ENCODE measurements around the gene NCAPG2. TPM values are rescaled to one million over a fixed set of nuclear protein-coding genes. Genes with fewer than 3 reads are reported as not detected.

NCAPG2 gene
- total RNA-seq, 2 experiments from 2014 or later = 61.8 to 111 TPM

DNA sequence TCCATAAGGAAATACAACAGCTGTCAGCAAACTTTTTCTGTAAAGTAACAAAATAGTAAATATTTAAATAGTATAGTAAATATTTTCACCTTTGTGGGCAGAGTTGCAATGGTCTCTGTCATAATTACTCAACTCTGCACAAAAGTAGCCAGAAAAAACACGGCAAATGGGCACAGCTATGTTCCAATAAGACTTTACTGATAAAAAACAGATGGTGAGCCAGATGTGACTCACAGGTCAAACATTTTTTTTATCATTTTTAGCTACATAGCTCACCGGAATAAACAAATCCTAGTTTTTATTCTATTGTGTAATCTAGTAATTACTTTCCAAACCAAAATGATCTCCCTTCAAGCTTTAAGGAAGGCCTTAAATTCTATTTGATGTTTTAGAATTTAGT is 55.3 kb downstream of the NCAPG2 start:
- no peaks in the 10 kb centered on the region for H3K4me1 ChIP-seq (ENCODE audit: insufficient read depth, low read length, poor library complexity, severe bottlenecking)
- no peak overlapping the region for H3K4me2 ChIP-seq (ENCODE audit: low read length)
- H3K9me3 ChIP-seq (ENCODE audit: low read length) = peaks cover 4% of the 10 kb centered on the region; the same call in 1 of the 2 replicates
- H4K20me1 ChIP-seq (ENCODE audit: insufficient read depth, low read length) = 0 out of 2 replicates have a peak, but pooled peaks cover 4% of the 10 kb centered on the region
- no peak overlapping the region for H3K27ac ChIP-seq (ENCODE audit: low read depth, low read length, poor library complexity, severe bottlenecking)
- TF ChIP-seq EZH2phosphoT487 (IDR thresholded peaks at IDR 0.05; ENCODE audit: borderline replicate concordance, low read depth, low read length) = no peak
- TF ChIP-seq, protein P1, sequence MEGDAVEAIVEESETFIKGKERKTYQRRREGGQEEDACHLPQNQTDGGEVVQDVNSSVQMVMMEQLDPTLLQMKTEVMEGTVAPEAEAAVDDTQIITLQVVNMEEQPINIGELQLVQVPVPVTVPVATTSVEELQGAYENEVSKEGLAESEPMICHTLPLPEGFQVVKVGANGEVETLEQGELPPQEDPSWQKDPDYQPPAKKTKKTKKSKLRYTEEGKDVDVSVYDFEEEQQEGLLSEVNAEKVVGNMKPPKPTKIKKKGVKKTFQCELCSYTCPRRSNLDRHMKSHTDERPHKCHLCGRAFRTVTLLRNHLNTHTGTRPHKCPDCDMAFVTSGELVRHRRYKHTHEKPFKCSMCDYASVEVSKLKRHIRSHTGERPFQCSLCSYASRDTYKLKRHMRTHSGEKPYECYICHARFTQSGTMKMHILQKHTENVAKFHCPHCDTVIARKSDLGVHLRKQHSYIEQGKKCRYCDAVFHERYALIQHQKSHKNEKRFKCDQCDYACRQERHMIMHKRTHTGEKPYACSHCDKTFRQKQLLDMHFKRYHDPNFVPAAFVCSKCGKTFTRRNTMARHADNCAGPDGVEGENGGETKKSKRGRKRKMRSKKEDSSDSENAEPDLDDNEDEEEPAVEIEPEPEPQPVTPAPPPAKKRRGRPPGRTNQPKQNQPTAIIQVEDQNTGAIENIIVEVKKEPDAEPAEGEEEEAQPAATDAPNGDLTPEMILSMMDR (conservative IDR thresholded peaks at IDR 0.05; ENCODE audit: low read length) = no peak
- POLR2A ChIA-PET = interaction anchor here (0.9 kb wide), 1 partner anchor 10 kb away, joined by 3 read pairs; no protein-coding TSS in a partner anchor
- H3K4me3 ChIP-seq (ENCODE audit: low read depth, low read length, poor library complexity, severe bottlenecking) = no peak overlapping the region
- peaks cover 7% of the 10 kb centered on the region; the same call in 1 of the 2 replicates for H3K79me2 ChIP-seq (ENCODE audit: insufficient read depth, low read depth, low read length)
- no peak overlapping the region for H2AFZ ChIP-seq (ENCODE audit: low read length)
- H3K36me3 ChIP-seq (ENCODE audit: insufficient read depth, low read length) = peaks cover 99% of the 10 kb centered on the region
- CTCF ChIA-PET (ENCODE audit: unreplicated experiment) = no interaction called here
- TSS peak; percentile 6 for BruUV-seq (replicated peaks)
- DNase-seq (ENCODE audit: low spot score) = no peak
- intact Hi-C loops (cut with micrococcal nuclease; ENCODE audit: unreplicated experiment) = no loop called here
- no peaks in the 10 kb centered on the region for H3K9me2 ChIP-seq (ENCODE audit: insufficient read depth, low read length)

DNA sequence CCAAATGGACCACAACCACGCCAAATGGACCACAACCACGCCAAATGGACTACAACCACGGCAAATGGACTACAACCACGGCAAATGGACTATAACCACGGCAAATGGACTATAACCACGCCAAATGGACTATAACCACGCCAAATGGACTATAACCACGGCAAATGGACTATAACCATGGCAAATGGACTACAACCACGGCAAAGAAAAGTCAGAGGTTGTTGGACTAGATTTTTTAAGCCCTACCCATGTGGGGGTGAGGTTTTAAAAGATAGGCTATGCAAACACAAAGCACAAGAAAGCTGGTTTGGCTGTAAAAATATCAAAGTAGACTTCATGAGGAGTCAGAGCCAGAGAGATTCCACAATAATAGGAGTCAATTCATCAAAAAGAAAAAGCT is 55.8 kb downstream of the NCAPG2 start:
- H3K36me3 ChIP-seq (ENCODE audit: insufficient read depth, low read length) = peaks cover 99% of the 10 kb centered on the region
- H3K79me2 ChIP-seq (ENCODE audit: insufficient read depth, low read depth, low read length) = peaks cover 7% of the 10 kb centered on the region; the same call in 1 of the 2 replicates
- DNase-seq (ENCODE audit: low spot score) = no peak
- no TSS peak for BruUV-seq (replicated peaks)
- no peak overlapping the region for H3K27ac ChIP-seq (ENCODE audit: low read depth, low read length, poor library complexity, severe bottlenecking)
- no peak overlapping the region for H2AFZ ChIP-seq (ENCODE audit: low read length)
- TF ChIP-seq, protein P1 (conservative IDR thresholded peaks at IDR 0.05; ENCODE audit: low read length) = no peak
- no peak for TF ChIP-seq EZH2phosphoT487 (IDR thresholded peaks at IDR 0.05; ENCODE audit: borderline replicate concordance, low read depth, low read length)
- H4K20me1 ChIP-seq (ENCODE audit: insufficient read depth, low read length) = 0 out of 2 replicates have a peak, but pooled peaks cover 4% of the 10 kb centered on the region
- intact Hi-C loops (cut with micrococcal nuclease; ENCODE audit: unreplicated experiment) = no loop called here
- no peak overlapping the region for H3K4me3 ChIP-seq (ENCODE audit: low read depth, low read length, poor library complexity, severe bottlenecking)
- POLR2A ChIA-PET = interaction anchor here (0.9 kb wide), 1 partner anchor 10 kb away, joined by 3 read pairs; no protein-coding TSS in a partner anchor
- H3K9me2 ChIP-seq (ENCODE audit: insufficient read depth, low read length) = no peaks in the 10 kb centered on the region
- H3K4me2 ChIP-seq (ENCODE audit: low read length) = no peak overlapping the region
- H3K9me3 ChIP-seq (ENCODE audit: low read length) = peaks cover 4% of the 10 kb centered on the region; the same call in 1 of the 2 replicates
- CTCF ChIA-PET (ENCODE audit: unreplicated experiment) = no interaction called here
- no peaks in the 10 kb centered on the region for H3K4me1 ChIP-seq (ENCODE audit: insufficient read depth, low read length, poor library complexity, severe bottlenecking)

DNA sequence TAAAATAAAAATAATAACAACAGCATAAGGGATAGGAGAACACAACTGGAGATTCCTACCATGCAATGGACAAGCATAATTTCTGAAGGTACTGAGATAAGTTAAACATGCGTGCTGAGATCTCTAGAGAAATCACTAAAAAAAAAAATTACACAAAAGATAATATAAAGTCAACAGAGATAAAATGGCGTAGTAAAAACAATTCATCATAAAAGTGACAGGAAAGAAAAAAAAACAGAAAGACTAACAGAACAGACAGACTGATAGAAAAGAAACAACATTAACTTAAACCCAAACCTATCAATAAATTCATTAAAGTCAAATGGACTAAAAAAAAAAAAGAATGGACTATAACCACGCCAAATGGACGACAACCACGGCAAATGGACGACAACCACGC is 56.4 kb downstream of the NCAPG2 start:
- Histone ChIP-seq H3K79me2 (ENCODE audit: insufficient read depth, low read depth, low read length) (peaks cover 7% of the 10 kb centered on the region; the same call in 1 of the 2 replicates), H3K27ac (ENCODE audit: low read depth, low read length, poor library complexity, severe bottlenecking) (no peak overlapping the region), H3K4me3 (ENCODE audit: low read depth, low read length, poor library complexity, severe bottlenecking) (no peak overlapping the region), H3K36me3 (ENCODE audit: insufficient read depth, low read length) (peaks cover 99% of the 10 kb centered on the region), H3K4me1 (ENCODE audit: insufficient read depth, low read length, poor library complexity, severe bottlenecking) (no peaks in the 10 kb centered on the region), H4K20me1 (ENCODE audit: insufficient read depth, low read length) (0 out of 2 replicates have a peak, but pooled peaks cover 4% of the 10 kb centered on the region), H3K4me2 (ENCODE audit: low read length) (no peak overlapping the region), H3K9me2 (ENCODE audit: insufficient read depth, low read length) (no peaks in the 10 kb centered on the region), H2AFZ (ENCODE audit: low read length) (no peak overlapping the region), H3K9me3 (ENCODE audit: low read length) (peaks cover 4% of the 10 kb centered on the region; the same call in 1 of the 2 replicates)
- BruUV-seq (replicated peaks) = no TSS peak
- TF ChIP-seq, protein P1 (conservative IDR thresholded peaks at IDR 0.05; ENCODE audit: low read length) = no peak
- no peak for TF ChIP-seq EZH2phosphoT487 (IDR thresholded peaks at IDR 0.05; ENCODE audit: borderline replicate concordance, low read depth, low read length)
- ChIA-PET CTCF (ENCODE audit: unreplicated experiment) (interaction anchor here (0.6 kb wide), 1 partner anchor 53 kb away, joined by 7 read pairs; no protein-coding TSS in a partner anchor), POLR2A (no interaction called here)
- no peak for DNase-seq (ENCODE audit: low spot score)
- intact Hi-C loops (cut with micrococcal nuclease; ENCODE audit: unreplicated experiment) = no loop called here
